Activated CD4-positive, alpha-beta memory T cell treated with anti-CD3 and anti-CD28 coated beads for 36 hours (primary cell): ENCODE results near the gene PAGE4. TPM values are rescaled to one million over a fixed set of nuclear protein-coding genes. Genes with fewer than 3 reads are reported as not detected.

ENCODE experiments used
- CTCF ChIA-PET: fragments of 350-600 bp; sonication (Branson Sonifier 250); formaldehyde crosslinking; loops from one replicate; lab custom pipeline; 2021; ENCODE audit warnings: antibody characterized with exemption, inconsistent platforms; lab: Charles Lee
- POLR2A ChIA-PET: fragments of 350-600 bp; sonication (Branson Sonifier 250); formaldehyde crosslinking; loops from one replicate; lab custom pipeline; 2021; ENCODE audit warnings: antibody characterized with exemption; lab: Charles Lee
- DNase-seq: peaks from one replicate; pipeline ENCODE4 v3.0.0-alpha.2; 2020
- H3K27ac Mint-ChIP-seq: one replicate; pipeline ENCODE4 v1.8.0; 2021; ENCODE audit warnings: mixed read lengths
- H3K27me3 Mint-ChIP-seq: one replicate; pipeline ENCODE4 v1.8.0; 2021; ENCODE audit warnings: mixed read lengths
- H3K36me3 Mint-ChIP-seq: one replicate; pipeline ENCODE4 v1.8.0; 2021; ENCODE audit warnings: mixed read lengths
- H3K4me1 Mint-ChIP-seq: one replicate; pipeline ENCODE4 v1.8.0; 2021; ENCODE audit warnings: low read depth, mixed read lengths
- H3K4me3 Mint-ChIP-seq: one replicate; pipeline ENCODE4 v1.8.0; 2021; ENCODE audit warnings: mild to moderate bottlenecking, mixed read lengths
- H3K9me3 Mint-ChIP-seq: one replicate; pipeline ENCODE4 v1.8.0; 2021; ENCODE audit warnings: mixed read lengths
- intact Hi-C: fragments of 100-400 bp; cut with micrococcal nuclease; formaldehyde crosslinking; loops from one replicate; pipeline ENCODE4 v1.15.1; 2023
- total RNA-seq, 2 experiments: library from RNA; stranded (reverse); gene quantifications; one replicate each; pipeline ENCODE4 v1.2.3, GENCODE V29; 2021

The PAGE4 gene
- total RNA-seq, 2 experiments from 2014 or later = not detected

GRCh38 chrX:49877397-49878101, 48.4 kb downstream of the PAGE4 start:
- POLR2A ChIA-PET = no interaction called here
- Mint-ChIP-seq H3K4me3 (no peak overlapping the region), H3K4me1 (peaks cover 31% of the 10 kb centered on the region)

GRCh38 chrX:49878128-49878833, 49.2 kb downstream of the PAGE4 start:
- Mint-ChIP-seq H3K36me3 (no peaks in the 10 kb centered on the region), H3K4me1 (peaks cover 33% of the 10 kb centered on the region), H3K27ac (no peak overlapping the region), H3K4me3 (peak overlapping the region; percentile 66), H3K9me3 (no peaks in the 10 kb centered on the region), H3K27me3 (no peaks in the 10 kb centered on the region)
- POLR2A ChIA-PET = no interaction called here
- no peak for DNase-seq
- CTCF ChIA-PET = interaction anchor here (2.0 kb wide), 1 partner anchor 41 kb away, joined by 8 read pairs; no protein-coding TSS in a partner anchor
- intact Hi-C loops = loop anchor here (5.0 kb wide), 2 partner anchors 116 to 686 kb away; no protein-coding TSS in a partner anchor

More at GRCh38 chrX:49877397-49878101, 48.4 kb downstream of the PAGE4 start:
- Mint-ChIP-seq H3K27me3 (no peaks in the 10 kb centered on the region), H3K27ac (no peak overlapping the region), H3K9me3 (no peaks in the 10 kb centered on the region), H3K36me3 (no peaks in the 10 kb centered on the region)
- CTCF ChIA-PET = interaction anchor here (0.9 to 2.0 kb wide), 3 partner anchors 29 to 42 kb away, joined by 3 to 8 read pairs (median 3); no protein-coding TSS in a partner anchor
- intact Hi-C loops = loop anchor here (1.0 to 5.0 kb wide), 3 partner anchors 37 to 685 kb away; no protein-coding TSS in a partner anchor
- DNase-seq = no peak

- peak; percentile 78 for DNase-seq
- CTCF ChIA-PET = interaction anchor here (1.5 to 2.0 kb wide), 2 partner anchors 41 to 44 kb away, joined by 5 to 8 read pairs; partner anchors contain the start of gene CLCN5
- Mint-ChIP-seq H3K4me3 (peak within 1 kb of the TSS; percentile 74), H3K9me3 (no peaks in the 10 kb centered on the region), H3K4me1 (peaks cover 34% of the 10 kb centered on the region), H3K27me3 (no peaks in the 10 kb centered on the region), H3K36me3 (peaks cover under 1% of the 10 kb centered on the region), H3K27ac (peak within 1 kb of the TSS; percentile 65)
- intact Hi-C loops = loop anchor here (1.0 to 5.0 kb wide), 3 partner anchors 43 to 687 kb away; partner anchors contain the start of gene CLCN5
- POLR2A ChIA-PET = no interaction called here
These were observed 49.9 kb downstream of the PAGE4 start, which contains the start of gene USP27X for GRCh38 chrX:49878834-49879655. USP27X (plus strand) TSS chrX:49879484; CDS start chrX:49880308, 824 bp downstream.

- Mint-ChIP-seq H3K9me3 (no peaks in the 10 kb centered on the region), H3K36me3 (peaks cover 2% of the 10 kb centered on the region), H3K4me1 (peaks cover 36% of the 10 kb centered on the region), H3K4me3 (peak overlapping the region; percentile 74), H3K27me3 (no peaks in the 10 kb centered on the region), H3K27ac (peak overlapping the region; percentile 42)
- ChIA-PET CTCF (interaction anchor here (1.5 to 2.0 kb wide), 2 partner anchors 40 to 43 kb away, joined by 5 to 8 read pairs; partner anchors contain the start of gene CLCN5), POLR2A (no interaction called here)
- DNase-seq = no peak
- intact Hi-C loops = loop anchor here (1.0 to 5.0 kb wide), 3 partner anchors 43 to 687 kb away; partner anchors contain the start of gene CLCN5
These were observed 50.7 kb downstream of the PAGE4 start for GRCh38 chrX:49879656-49880277.

- H3K27ac Mint-ChIP-seq = no peak overlapping the region
- H3K36me3 Mint-ChIP-seq = peaks cover 2% of the 10 kb centered on the region
- no peaks in the 10 kb centered on the region for H3K27me3 Mint-ChIP-seq
- ChIA-PET CTCF (interaction anchor here (1.5 to 1.9 kb wide), 2 partner anchors 38 to 42 kb away, joined by 5 to 8 read pairs; partner anchors contain the start of gene CLCN5), POLR2A (no interaction called here)
- DNase-seq = no peak
- no peak overlapping the region for H3K4me3 Mint-ChIP-seq
- intact Hi-C loops = no loop called here
- peaks cover 36% of the 10 kb centered on the region for H3K4me1 Mint-ChIP-seq
- H3K9me3 Mint-ChIP-seq = no peaks in the 10 kb centered on the region
These were observed 51.6 kb downstream of the PAGE4 start for GRCh38 chrX:49880668-49881067.

Other genes with a start within 250 kb of the PAGE4 start
- not detected for gene GAGE12H, start 249.4 kb upstream of the PAGE4 start, total RNA-seq
- gene GAGE2A, start 239.8 kb upstream of the PAGE4 start, total RNA-seq = not detected
- gene GAGE1, start 230.3 kb upstream of the PAGE4 start, total RNA-seq = not detected
- not detected for gene PAGE1, start 133.3 kb upstream of the PAGE4 start, total RNA-seq
- 1 to 10 TPM; 2.0 TPM for gene USP27X, start 50.2 kb downstream of the PAGE4 start, total RNA-seq
- 1 to 10 TPM; 2.5 to 2.9 TPM for gene CLCN5, start 93.3 kb downstream of the PAGE4 start, total RNA-seq